OCI-LY1 (cell line): ENCODE measurements around the gene HEG1.

Experiments used
- CTCF ChIP-seq: fragments of 200-600 bp; sonication (generic), shearing (Covaris generic); IDR thresholded peaks from 2 replicates; pipeline ENCODE4 v1.5.1; 2017; ENCODE audit warnings: mild to moderate bottlenecking, antibody characterized with exemption, low read length, moderate library complexity, mixed read lengths
- EZH2 ChIP-seq: fragments of 200-600 bp; sonication (generic), shearing (Covaris generic); IDR thresholded peaks from 2 replicates; pipeline ENCODE4 v1.8.0; 2017; ENCODE audit warnings: borderline replicate concordance, mixed run types, mild to moderate bottlenecking, antibody characterized with exemption, low read length, moderate library complexity, mixed read lengths

- TF ChIP-seq CTCF (no peak), EZH2 (no peak)
These were observed 31.8 kb downstream of the HEG1 start for GRCh38 chr3:125023833-125024555.
